Coronary artery (tissue), 2 donors: Measurements from ENCODE around the gene CDKL2.

Experiments used
- DNase-seq: peaks from one replicate; pipeline ENCODE4 v3.0.0-alpha.2; 2017; ENCODE audit warnings: low spot score
- H3K27ac ChIP-seq, 2 donors: fragments of 200-600 bp; sonication (generic); one replicate each; pipeline ENCODE4 v1.5.1; 2016 to 2019
- H3K4me3 ChIP-seq: fragments of 200-600 bp; sonication (generic); 2 replicates; pipeline ENCODE4 v1.5.1; 2016; ENCODE audit warnings: mild to moderate bottlenecking, moderate library complexity
- TF ChIP-seq, protein P1 (sequence below): fragments of 200-600 bp; sonication (generic); IDR thresholded peaks from one replicate; pipeline ENCODE4 v1.5.1; 2019; ENCODE audit warnings: antibody characterized with exemption

Gene CDKL2

DNA sequence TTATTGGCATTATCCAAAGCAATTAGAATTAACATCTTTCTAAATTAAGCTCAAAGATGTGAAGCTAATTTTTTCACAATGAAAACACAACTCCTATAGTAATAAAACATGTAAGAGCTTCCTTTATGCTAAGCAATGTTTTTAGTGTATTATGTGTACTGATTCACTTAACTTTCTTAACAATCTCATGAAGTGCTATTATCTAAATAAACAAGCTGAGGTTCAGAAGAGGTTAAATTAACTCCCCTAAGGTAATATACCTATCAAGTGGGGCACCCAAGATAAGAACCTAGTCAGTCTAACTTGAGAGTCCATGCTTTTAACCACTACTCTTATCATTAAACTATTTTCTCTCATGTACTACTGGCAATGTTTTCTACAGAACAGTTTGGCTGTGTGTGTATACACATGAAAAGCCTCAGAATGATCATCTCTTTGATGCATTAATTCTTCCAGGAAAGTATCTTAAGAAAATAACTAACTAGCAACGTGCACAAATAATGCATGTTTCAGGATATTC is 29.2 kb upstream of the CDKL2 start:
- no peak overlapping the region for H3K27ac ChIP-seq
- no peak for DNase-seq
- TF ChIP-seq, protein P1, sequence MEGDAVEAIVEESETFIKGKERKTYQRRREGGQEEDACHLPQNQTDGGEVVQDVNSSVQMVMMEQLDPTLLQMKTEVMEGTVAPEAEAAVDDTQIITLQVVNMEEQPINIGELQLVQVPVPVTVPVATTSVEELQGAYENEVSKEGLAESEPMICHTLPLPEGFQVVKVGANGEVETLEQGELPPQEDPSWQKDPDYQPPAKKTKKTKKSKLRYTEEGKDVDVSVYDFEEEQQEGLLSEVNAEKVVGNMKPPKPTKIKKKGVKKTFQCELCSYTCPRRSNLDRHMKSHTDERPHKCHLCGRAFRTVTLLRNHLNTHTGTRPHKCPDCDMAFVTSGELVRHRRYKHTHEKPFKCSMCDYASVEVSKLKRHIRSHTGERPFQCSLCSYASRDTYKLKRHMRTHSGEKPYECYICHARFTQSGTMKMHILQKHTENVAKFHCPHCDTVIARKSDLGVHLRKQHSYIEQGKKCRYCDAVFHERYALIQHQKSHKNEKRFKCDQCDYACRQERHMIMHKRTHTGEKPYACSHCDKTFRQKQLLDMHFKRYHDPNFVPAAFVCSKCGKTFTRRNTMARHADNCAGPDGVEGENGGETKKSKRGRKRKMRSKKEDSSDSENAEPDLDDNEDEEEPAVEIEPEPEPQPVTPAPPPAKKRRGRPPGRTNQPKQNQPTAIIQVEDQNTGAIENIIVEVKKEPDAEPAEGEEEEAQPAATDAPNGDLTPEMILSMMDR, result no peak
- no peak overlapping the region for H3K4me3 ChIP-seq

DNA sequence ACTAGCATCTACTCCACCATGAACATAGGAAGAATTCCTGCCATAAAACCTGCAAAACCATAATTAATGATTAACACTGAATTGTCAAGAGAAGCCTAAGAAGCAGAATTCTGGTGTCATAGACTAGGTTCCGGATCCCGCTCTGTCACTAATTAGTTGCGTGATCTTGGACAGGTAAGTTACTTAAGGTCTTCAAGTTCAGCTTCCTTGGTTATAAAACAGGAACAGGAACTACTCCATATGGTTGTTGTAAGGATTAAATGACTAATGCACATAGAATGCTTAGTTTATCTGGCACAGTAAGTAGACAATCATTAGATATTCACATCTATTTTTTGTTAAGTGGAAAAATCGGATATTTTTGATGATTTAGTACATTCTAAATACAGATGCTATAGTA is 28.5 kb upstream of the CDKL2 start:
- H3K27ac ChIP-seq, result no peak overlapping the region
- no peak overlapping the region for H3K4me3 ChIP-seq
- TF ChIP-seq, protein P1, result no peak
- no peak for DNase-seq

DNA sequence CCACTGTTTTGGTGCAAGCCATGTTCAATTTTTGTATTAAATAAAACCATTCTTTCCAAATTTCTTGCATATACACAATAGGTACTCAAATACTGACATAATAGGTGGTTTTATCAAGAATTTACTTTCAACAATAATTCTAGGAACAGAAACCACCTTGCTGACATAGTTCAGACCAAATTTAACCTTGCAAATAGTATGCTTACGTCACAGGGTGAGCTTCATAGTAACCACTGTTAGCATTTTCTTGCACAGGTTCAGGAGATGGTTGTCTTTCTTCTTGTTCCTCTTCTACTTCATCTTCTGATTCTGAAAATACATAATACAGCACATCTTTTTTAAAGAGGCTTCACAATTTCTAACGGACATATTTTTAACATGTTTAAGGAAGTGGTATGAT is 25.2 kb upstream of the CDKL2 start:
- no peak for DNase-seq
- TF ChIP-seq, protein P1, result no peak
- Histone ChIP-seq H3K4me3 (no peak overlapping the region), H3K27ac (no peak overlapping the region)

DNA sequence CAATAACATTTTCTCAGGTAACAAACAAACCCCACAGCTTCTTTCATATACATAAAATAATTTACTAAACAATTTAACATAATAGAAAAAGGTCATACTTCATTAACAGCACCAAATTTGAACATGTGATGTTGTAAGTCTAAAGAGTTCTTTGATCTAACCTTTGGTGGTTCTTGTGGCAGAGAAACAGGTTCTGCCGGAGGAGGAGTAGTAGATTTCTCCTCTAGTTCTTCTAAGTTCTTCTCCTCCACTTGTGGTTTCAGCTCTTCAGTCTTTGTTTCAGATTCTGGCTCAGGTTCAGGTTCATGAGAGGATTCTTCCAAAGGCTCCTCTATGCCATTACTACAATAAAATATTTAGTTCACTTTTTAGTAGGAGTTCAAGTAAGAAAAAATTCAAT is 24.6 kb upstream of the CDKL2 start:
- Histone ChIP-seq H3K4me3 (no peak overlapping the region), H3K27ac (no peak overlapping the region)
- no peak for DNase-seq
- TF ChIP-seq, protein P1, result no peak

DNA sequence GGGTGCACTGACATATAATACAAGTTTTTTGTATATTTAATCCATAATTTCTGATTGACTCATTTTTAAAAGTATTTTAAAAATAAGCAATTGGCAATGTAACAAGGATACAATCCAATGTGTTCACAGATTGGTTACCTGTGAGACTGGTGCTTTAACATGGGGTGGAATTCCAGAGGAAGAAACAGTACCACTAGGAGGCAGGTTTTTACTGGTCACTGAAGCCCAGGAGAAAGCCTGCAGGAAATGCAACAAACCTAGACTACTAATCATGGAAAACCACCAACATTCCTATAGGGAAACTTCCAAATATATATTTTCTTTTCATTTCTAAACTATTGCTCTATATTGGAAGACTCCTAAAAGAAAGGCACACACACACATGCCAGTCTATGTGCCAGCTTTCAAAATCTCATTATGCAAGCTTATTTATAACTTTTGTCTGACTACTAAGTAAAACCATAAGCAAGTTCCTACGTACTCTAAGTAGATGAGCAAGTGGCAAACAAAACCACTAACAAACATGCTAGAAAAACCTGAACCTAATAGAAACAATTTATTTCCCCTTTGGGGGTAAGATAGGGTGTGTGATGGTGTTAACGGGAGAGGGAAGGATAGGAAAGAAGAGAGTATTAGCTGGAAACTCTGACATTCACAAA is 23.6 kb upstream of the CDKL2 start:
- DNase-seq, result no peak
- TF ChIP-seq, protein P1, result peak; percentile 19
- H3K27ac ChIP-seq, result no peak overlapping the region
- H3K4me3 ChIP-seq, result no peak overlapping the region

DNA sequence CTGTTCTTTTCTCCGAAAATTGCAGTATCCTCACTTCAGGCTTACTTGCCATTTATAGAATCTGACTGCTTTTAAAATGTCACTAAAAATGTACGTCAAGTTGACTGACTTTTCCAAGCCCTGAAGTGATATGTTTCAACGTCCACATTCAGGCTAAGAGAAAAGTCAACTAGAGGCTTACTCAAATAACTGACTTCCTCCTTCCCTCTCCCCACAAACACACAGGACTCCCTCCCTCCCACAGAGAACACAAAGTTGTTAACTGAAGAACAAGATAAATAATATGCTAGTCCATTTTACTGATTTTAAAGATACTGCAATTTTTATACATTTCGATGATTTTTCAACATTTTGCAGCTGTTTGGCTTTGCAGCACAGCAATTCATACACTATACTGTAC is 13.8 kb upstream of the CDKL2 start:
- TF ChIP-seq, protein P1, result no peak
- no peak overlapping the region for H3K4me3 ChIP-seq
- H3K27ac ChIP-seq, result no peak overlapping the region
- no peak for DNase-seq

DNA sequence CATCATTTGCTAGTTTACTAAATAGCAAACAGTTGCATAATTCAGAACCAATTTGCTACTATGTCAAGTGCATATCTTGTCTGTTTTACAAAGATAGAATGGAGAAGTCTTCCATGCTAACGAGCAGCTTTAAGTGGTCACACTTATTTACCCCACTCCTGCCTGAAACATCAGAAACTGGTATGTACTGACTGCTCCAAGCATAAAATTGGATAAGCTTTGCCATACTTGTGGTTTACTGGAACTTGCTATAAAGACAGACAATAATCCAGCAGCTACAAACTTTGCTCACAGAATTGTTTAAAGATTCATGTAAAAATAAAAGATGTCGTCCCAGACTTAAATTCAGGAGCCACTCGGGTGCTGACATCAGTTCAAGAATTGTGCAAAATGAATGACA is 13.3 kb upstream of the CDKL2 start:
- no peak for DNase-seq
- no peak overlapping the region for H3K27ac ChIP-seq
- TF ChIP-seq, protein P1, result no peak
- H3K4me3 ChIP-seq, result no peak overlapping the region
